HEK293 (cell line): ENCODE results near the gene TTC31.

Source experiments
- CTCF ChIA-PET: fragments of 350-600 bp; formaldehyde crosslinking; extraction: SDS; loops from one replicate; lab custom pipeline; 2021; ENCODE audit warnings: antibody characterized with exemption; lab: Yijun Ruan, JAX
- POLR2A ChIA-PET: fragments of 300-600 bp; formaldehyde crosslinking; extraction: SDS; loops from one replicate; lab custom pipeline; 2020; ENCODE audit warnings: antibody characterized with exemption, inconsistent platforms; lab: Yijun Ruan, JAX
- H3K27ac ChIP-seq: fragments of 200-500 bp; sonication (Bioruptor generic); 2 replicates; pipeline ENCODE4 v1.5.1; 2014; ENCODE audit warnings: low read depth, low read length, control low read depth, inconsistent platforms; ENCODE audit errors: extremely low read depth
- H3K36me3 ChIP-seq, 2 experiments: fragments of 200-500 bp in 1 of 2; sonication (Bioruptor generic) in 1 of 2; 1 replicate in 1 of 2; 2 replicates in 1 of 2; pipeline ENCODE4 v1.5.1; 2014 to 2017; ENCODE audit warnings: inconsistent platforms in 2 of 2, low read length in 2 of 2; ENCODE audit not compliant: control insufficient read depth in 2 of 2, insufficient read depth in 1 of 2
- H3K4me1 ChIP-seq: fragments of 200-500 bp; sonication (Bioruptor generic); 2 replicates; pipeline ENCODE4 v1.5.1; 2014; ENCODE audit warnings: mild to moderate bottlenecking, low read length, inconsistent platforms; ENCODE audit not compliant: control insufficient read depth, insufficient read depth
- H3K4me3 ChIP-seq: 2 replicates; pipeline ENCODE4 v1.5.1; 2011; ENCODE audit warnings: low read depth, mild to moderate bottlenecking, control low read depth, low read length, moderate library complexity
- H3K9me3 ChIP-seq: fragments of 200-500 bp; sonication (Bioruptor generic); 2 replicates; pipeline ENCODE4 v1.5.1; 2014; ENCODE audit warnings: low read depth, low read length, inconsistent platforms; ENCODE audit not compliant: control insufficient read depth, insufficient read depth
- CTCF ChIP-seq: fragments of 450-650 bp; formaldehyde crosslinking; IDR thresholded peaks from 2 replicates; pipeline ENCODE4 v1.5.1; 2016; ENCODE audit warnings: missing biosample characterization, missing genetic modification characterization
- HIC1 ChIP-seq: fragments of 450-650 bp; formaldehyde crosslinking; IDR thresholded peaks from 2 replicates; pipeline ENCODE4 v1.5.1; 2016; ENCODE audit warnings: missing biosample characterization, missing genetic modification characterization
- SP7 ChIP-seq: fragments of 450-650 bp; formaldehyde crosslinking; IDR thresholded peaks from 2 replicates; pipeline ENCODE4 v1.5.1; 2016; ENCODE audit warnings: missing biosample characterization, missing genetic modification characterization
- ZBTB21 ChIP-seq: fragments of 450-650 bp; formaldehyde crosslinking; IDR thresholded peaks from 2 replicates; pipeline ENCODE4 v1.5.1; 2017; ENCODE audit warnings: missing biosample characterization, missing genetic modification characterization
- ZBTB6 ChIP-seq: fragments of 450-650 bp; formaldehyde crosslinking; IDR thresholded peaks from 2 replicates; pipeline ENCODE4 v1.5.1; 2017; ENCODE audit warnings: missing biosample characterization, missing genetic modification characterization
- ZNF19 ChIP-seq: fragments of 450-650 bp; formaldehyde crosslinking; IDR thresholded peaks from 2 replicates; pipeline ENCODE4; 2016; ENCODE audit warnings: missing biosample characterization, missing genetic modification characterization, low read depth
- ZNF266 ChIP-seq: fragments of 450-650 bp; formaldehyde crosslinking; IDR thresholded peaks from 2 replicates; pipeline ENCODE4 v1.5.1; 2016; ENCODE audit warnings: missing biosample characterization, missing genetic modification characterization, low read depth
- ZNF433 ChIP-seq: fragments of 450-650 bp; formaldehyde crosslinking; IDR thresholded peaks from 2 replicates; pipeline ENCODE4 v1.5.1; 2016; ENCODE audit warnings: missing biosample characterization, missing genetic modification characterization, low read depth
- ZNF521 ChIP-seq: fragments of 450-650 bp; formaldehyde crosslinking; IDR thresholded peaks from 2 replicates; pipeline ENCODE4 v1.5.1; 2017; ENCODE audit warnings: missing biosample characterization, mild to moderate bottlenecking, missing genetic modification characterization
- ZNF560 ChIP-seq: fragments of 450-650 bp; formaldehyde crosslinking; IDR thresholded peaks from 2 replicates; pipeline ENCODE4 v1.5.1; 2017; ENCODE audit warnings: missing biosample characterization, missing genetic modification characterization, borderline replicate concordance
- ZNF791 ChIP-seq: fragments of 450-650 bp; formaldehyde crosslinking; IDR thresholded peaks from 2 replicates; pipeline ENCODE4 v1.5.1; 2016; ENCODE audit warnings: missing biosample characterization, missing genetic modification characterization
- ZXDB ChIP-seq: fragments of 450-650 bp; formaldehyde crosslinking; IDR thresholded peaks from 2 replicates; pipeline ENCODE4 v1.5.1; 2016; ENCODE audit warnings: missing biosample characterization, missing genetic modification characterization
- TF ChIP-seq, protein P1 (sequence below): fragments of 450-650 bp; formaldehyde crosslinking; IDR thresholded peaks from 2 replicates; pipeline ENCODE4 v1.5.1; 2016; ENCODE audit warnings: missing biosample characterization, missing genetic modification characterization

Gene TTC31

GRCh38 chr2:74515271-74515980 lies 32.5 kb downstream of the TTC31 start:
- Histone ChIP-seq H3K4me3 (no peak overlapping the region), H3K27ac (no peak overlapping the region), H3K4me1 (no peaks in the 10 kb centered on the region), H3K9me3 (no peaks in the 10 kb centered on the region), H3K36me3 (no peaks in the 10 kb centered on the region)
- TF ChIP-seq SP7 = no peak
- TF ChIP-seq ZNF560 (tag by site-specific recombination) = no peak
- no peak for TF ChIP-seq HIC1
- no peak for TF ChIP-seq ZNF433 (tag by site-specific recombination)
- no peak for TF ChIP-seq ZBTB21 (tag by site-specific recombination)
- no peak for TF ChIP-seq ZNF266 (tag by site-specific recombination)
- TF ChIP-seq, protein P1, sequence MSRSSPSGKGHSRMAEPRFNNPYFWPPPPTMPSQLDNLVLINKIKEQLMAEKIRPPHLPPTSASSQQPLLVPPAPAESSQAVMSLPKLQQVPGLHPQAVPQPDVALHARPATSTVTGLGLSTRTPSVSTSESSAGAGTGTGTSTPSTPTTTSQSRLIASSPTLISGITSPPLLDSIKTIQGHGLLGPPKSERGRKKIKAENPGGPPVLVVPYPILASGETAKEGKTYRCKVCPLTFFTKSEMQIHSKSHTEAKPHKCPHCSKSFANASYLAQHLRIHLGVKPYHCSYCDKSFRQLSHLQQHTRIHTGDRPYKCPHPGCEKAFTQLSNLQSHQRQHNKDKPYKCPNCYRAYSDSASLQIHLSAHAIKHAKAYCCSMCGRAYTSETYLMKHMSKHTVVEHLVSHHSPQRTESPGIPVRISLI (tag by site-specific recombination) = no peak
- no peak for TF ChIP-seq CTCF
- TF ChIP-seq ZNF791 (tag by site-specific recombination) = no peak
- POLR2A ChIA-PET = interaction anchor here (0.9 to 1.0 kb wide), 2 partner anchors 10 to 14 kb away, joined by 3 to 4 read pairs; partner anchors contain the start of genes AUP1, DQX1 and HTRA2
- CTCF ChIA-PET = no interaction called here

- no peaks in the 10 kb centered on the region for H3K36me3 ChIP-seq
- ChIA-PET POLR2A (no interaction called here), CTCF (no interaction called here)
- no peak overlapping the region for H3K27ac ChIP-seq
- no peaks in the 10 kb centered on the region for H3K9me3 ChIP-seq
- no peak overlapping the region for H3K4me3 ChIP-seq
- H3K4me1 ChIP-seq = no peaks in the 10 kb centered on the region
- TF ChIP-seq ZNF521 (tag by site-specific recombination) (no peak), ZNF433 (tag by site-specific recombination) (no peak), ZBTB6 (no peak), ZXDB (tag by site-specific recombination) (no peak), ZNF19 (tag by site-specific recombination) (no peak), ZNF266 (tag by site-specific recombination) (no peak)
- TF ChIP-seq, protein P1 (tag by site-specific recombination) = no peak
Observed at GRCh38 chr2:74515981-74516633, 33.2 kb downstream of the TTC31 start.
